GM12878 (cell line): ENCODE results near the gene NRG4. TPM values are rescaled to one million over a fixed set of nuclear protein-coding genes. Genes with fewer than 3 reads are reported as not detected.
"Not testable (repeated sequence)": the region's sequence is repeated elsewhere in the genome, so short reads cannot be mapped to it uniquely, and the experiment has no call there.

Experiments used
- ATAC-seq: fragments of 200-7000 bp; cut with Tn5 transposase; 3 replicates; pipeline ENCODE4 v1.9.1; 2020; ENCODE audit warnings: mild to moderate bottlenecking, moderate library complexity
- BruUV-seq: library from RNA; stranded (reverse); fragments of 400-500 nt; replicated peaks from 2 replicates; lab custom pipeline; 2021; lab: Mats Ljungman, UMichigan
- CTCF ChIA-PET: fragments of 300-600 bp; sonication (Branson Sonifier 250); formaldehyde crosslinking; extraction: SDS; loops from one replicate; lab custom pipeline; 2021; ENCODE audit warnings: inconsistent platforms; lab: Yijun Ruan, JAX
- POLR2A ChIA-PET: fragments of 350-600 bp; formaldehyde crosslinking; extraction: SDS; loops from one replicate; lab custom pipeline; 2021; ENCODE audit warnings: inconsistent platforms; lab: Charles Lee
- RAD21 ChIA-PET: fragments of 300-600 bp; sonication (Branson Sonifier 250); formaldehyde crosslinking; loops from one replicate; lab custom pipeline; 2023; ENCODE audit warnings: antibody characterized with exemption; ENCODE audit not compliant: unreplicated experiment; lab: Charles Lee
- SMC1A ChIA-PET: fragments of 300-600 bp; sonication (Branson Sonifier 250); formaldehyde crosslinking; loops from one replicate; lab custom pipeline; 2023; ENCODE audit not compliant: unreplicated experiment, uncharacterized antibody; lab: Charles Lee
- DNase-seq: peaks from one replicate; pipeline ENCODE4 v3.0.0-alpha.2; 2011; ENCODE audit warnings: low read depth, low spot score
- FAIRE-seq: peaks from 3 replicates; lab custom pipeline; 2011; peaks lifted over from hg19 to GRCh38; lab: Jason Lieb, UNC
- H2AFZ ChIP-seq: 2 replicates; pipeline ENCODE4 v1.6.0; 2011; ENCODE audit warnings: low read depth, low read length, control low read depth; ENCODE audit not compliant: control insufficient read depth
- H3K27ac ChIP-seq: 2 replicates; pipeline ENCODE4 v1.5.1; 2011; ENCODE audit warnings: control low read depth; ENCODE audit not compliant: control insufficient read depth, insufficient read depth
- H3K27me3 ChIP-seq, 2 experiments: replicated peaks in 1 of 2; 2 replicates each; pipeline versions ENCODE4 v1.6.0 to v1.6.1; 2011; ENCODE audit warnings: low read length in 1 of 2; ENCODE audit not compliant: control insufficient read depth in 2 of 2, insufficient read depth in 2 of 2
- H3K36me3 ChIP-seq, 2 experiments: 2 replicates each; pipeline ENCODE4 v1.5.1; 2011; ENCODE audit warnings: low read length in 1 of 2; ENCODE audit not compliant: control insufficient read depth in 2 of 2, insufficient read depth in 2 of 2
- H3K4me1 ChIP-seq: 2 replicates; pipeline ENCODE4 v1.6.1; 2011; ENCODE audit warnings: mild to moderate bottlenecking, low read length, moderate library complexity, mixed read lengths; ENCODE audit not compliant: control insufficient read depth, insufficient read depth
- H3K4me2 ChIP-seq: 2 replicates; pipeline ENCODE4 v1.6.0; 2011; ENCODE audit warnings: control low read depth; ENCODE audit not compliant: control insufficient read depth, insufficient read depth
- H3K4me3 ChIP-seq: fragments of 200-600 bp; sonication (generic); 2 replicates; pipeline ENCODE4 v1.5.1; 2016
- H3K79me2 ChIP-seq: 2 replicates; pipeline ENCODE4 v1.6.0; 2011; ENCODE audit warnings: low read length; ENCODE audit not compliant: control insufficient read depth, insufficient read depth
- H3K9ac ChIP-seq: 2 replicates; pipeline ENCODE4 v1.8.0; 2011; ENCODE audit warnings: low read length, control low read depth, mixed read lengths; ENCODE audit not compliant: control insufficient read depth, insufficient read depth
- H3K9me3 ChIP-seq: replicated peaks from 3 replicates; pipeline ENCODE4 v1.5.1; 2011; ENCODE audit warnings: mild to moderate bottlenecking, low read length; ENCODE audit not compliant: control insufficient read depth, insufficient read depth
- H4K20me1 ChIP-seq: 2 replicates; pipeline ENCODE4 v1.6.0; 2011; ENCODE audit not compliant: control insufficient read depth, insufficient read depth
- EP300 ChIP-seq, 2 experiments: fragments of 150-350 bp in 1 of 2; IDR thresholded peaks; 2 replicates each; pipeline ENCODE4 v1.6.1; 2011 to 2012; ENCODE audit warnings: low read depth in 2 of 2, low read length in 2 of 2, borderline replicate concordance in 1 of 2, improper control_type of control experiment in 1 of 2, inconsistent platforms in 1 of 2; ENCODE audit not compliant: control insufficient read depth in 1 of 2
- MEF2A ChIP-seq: IDR thresholded peaks from 2 replicates; pipeline ENCODE4 v1.6.1; 2011; ENCODE audit warnings: low read depth, mild to moderate bottlenecking, low read length, moderate library complexity; ENCODE audit not compliant: insufficient read depth
- MTA3 ChIP-seq: IDR thresholded peaks from 2 replicates; pipeline ENCODE4 v1.6.1; 2012; ENCODE audit warnings: low read length, inconsistent platforms, borderline replicate concordance
- NFXL1 ChIP-seq: fragments of 450-650 bp; IDR thresholded peaks from 2 replicates; pipeline ENCODE4 v1.6.1; 2017; ENCODE audit warnings: antibody characterized with exemption, mild to moderate bottlenecking, borderline replicate concordance
- NR2F1 ChIP-seq: fragments of 450-650 bp; conservative IDR thresholded peaks from 2 replicates; pipeline ENCODE4 v1.6.1; 2017; ENCODE audit warnings: mild to moderate bottlenecking
- POLR2A ChIP-seq: IDR thresholded peaks from 2 replicates; pipeline ENCODE4 v1.6.1; 2011; ENCODE audit warnings: low read depth, mild to moderate bottlenecking, low read length
- POLR2AphosphoS2 ChIP-seq: IDR thresholded peaks from 2 replicates; pipeline ENCODE4 v1.6.1; 2011; ENCODE audit warnings: low read depth, mild to moderate bottlenecking, low read length, improper control_type of control experiment, moderate library complexity
- RELA ChIP-seq: fragments of 450-650 bp; IDR thresholded peaks from 2 replicates; pipeline ENCODE4 v1.8.0; 2014; ENCODE audit warnings: borderline replicate concordance; ENCODE audit not compliant: partially characterized antibody
- RELB ChIP-seq: fragments of 450-650 bp; IDR thresholded peaks from 2 replicates; pipeline ENCODE4 v1.6.1; 2017; ENCODE audit warnings: low read depth, mild to moderate bottlenecking, moderate library complexity
- SREBF1 ChIP-seq: IDR thresholded peaks from 2 replicates; pipeline ENCODE4 v1.6.1; 2012; ENCODE audit warnings: mild to moderate bottlenecking, low read length
- WGBS: methylation state at CpG from one replicate; pipeline ENCODE4 v1.1.6; 2016; ENCODE audit warnings: low lambda C conversion rate; ENCODE audit not compliant: insufficient replicate concordance, insufficient coverage; ENCODE audit errors: missing lambda C conversion rate; 5-methylcytosine and 5-hydroxymethylcytosine counted together
- in situ Hi-C: fragments of 300-500 bp; cut with MboI; formaldehyde crosslinking; loops from 9 replicates; pipeline ENCODE4 v1.14.3; 2018; ENCODE audit warnings: mixed read lengths
- intact Hi-C: fragments of 100-400 bp; cut with micrococcal nuclease; formaldehyde crosslinking; loops from one replicate; pipeline ENCODE4 v1.14.2; 2022; ENCODE audit not compliant: unreplicated experiment
- polyA plus RNA-seq, 11 experiments: library from polyadenylated mRNA; depleted of rRNA in 4 of 11; unstranded in 6 of 11; stranded (reverse) in 5 of 11; fragments of >200 nt; fragmentation: Nextera tagmentation in 4 of 11; fragmentation: Illumina TruSeq in 1 of 11; extraction: Ambion mirVana in 4 of 11; extraction: Trizol in 1 of 11; gene quantifications; 1 replicate in 1 of 11; 2 replicates in 10 of 11; pipeline versions ENCODE4 v1.2.1 to v1.2.3, GENCODE V29; 2011 to 2016; ENCODE audit warnings: inconsistent platforms in 2 of 11, missing spikeins in 2 of 11, low read depth in 1 of 11
- total RNA-seq, 4 experiments: library from RNA; depleted of rRNA in 3 of 4; stranded (reverse); fragments of >200 nt in 3 of 4; fragmentation: Illumina TruSeq in 1 of 4; extraction: Trizol in 1 of 4; gene quantifications; 2 replicates each; pipeline versions ENCODE4 v1.2.1 to v1.2.3, GENCODE V29; 2013 to 2021
- TF ChIP-seq, protein P1 (sequence below): fragments of 450-650 bp; IDR thresholded peaks from 2 replicates; pipeline ENCODE4 v1.6.1; 2016; ENCODE audit warnings: mild to moderate bottlenecking

The NRG4 gene
- total and polyA plus RNA-seq, 10 of the 15 experiments (the other 5 are each of a cell fraction or from before 2014, with no cell fraction given) = 0.76 to 8.3 (median 5.5) TPM

GRCh38 chr15:76056931-76057330 is 44.7 kb upstream of the NRG4 start (continued):
- TF ChIP-seq RELB (peak; percentile 91), NR2F1 (no peak), SREBF1 (no peak), MEF2A (peak; percentile 85), EP300 (IDR thresholded peaks at IDR 0.05; ENCODE audit: borderline replicate concordance in 1 of 2, control insufficient read depth in 1 of 2, low read depth in 2 of 2, low read length in 2 of 2) (peak; percentile 58 to 86; a peak in 2 of 4 replicates), RELA (no peak), MTA3 (peak; percentile 75; the same call in 1 of the 2 replicates), NFXL1 (no peak), POLR2A (no peak), POLR2AphosphoS2 (no peak)
- TF ChIP-seq, protein P1, sequence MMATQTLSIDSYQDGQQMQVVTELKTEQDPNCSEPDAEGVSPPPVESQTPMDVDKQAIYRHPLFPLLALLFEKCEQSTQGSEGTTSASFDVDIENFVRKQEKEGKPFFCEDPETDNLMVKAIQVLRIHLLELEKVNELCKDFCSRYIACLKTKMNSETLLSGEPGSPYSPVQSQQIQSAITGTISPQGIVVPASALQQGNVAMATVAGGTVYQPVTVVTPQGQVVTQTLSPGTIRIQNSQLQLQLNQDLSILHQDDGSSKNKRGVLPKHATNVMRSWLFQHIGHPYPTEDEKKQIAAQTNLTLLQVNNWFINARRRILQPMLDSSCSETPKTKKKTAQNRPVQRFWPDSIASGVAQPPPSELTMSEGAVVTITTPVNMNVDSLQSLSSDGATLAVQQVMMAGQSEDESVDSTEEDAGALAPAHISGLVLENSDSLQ = peak; percentile 49
- TF ChIP-seq, all 136 proteins: peak for 35

- H3K9me3 ChIP-seq, ATAC-seq, in situ Hi-C loops, H2AFZ ChIP-seq, DNase-seq, H3K79me2 ChIP-seq, BruUV-seq, intact Hi-C loops, H3K36me3 ChIP-seq, H4K20me1 ChIP-seq, POLR2A ChIA-PET, H3K27ac ChIP-seq, H3K27me3 ChIP-seq, H3K9ac ChIP-seq, FAIRE-seq, H3K4me3 ChIP-seq, H3K4me2 ChIP-seq: not testable (repeated sequence)
- CTCF ChIA-PET = interaction anchor here (1.6 kb wide), 1 partner anchor 85 kb away, joined by 5 read pairs; no protein-coding TSS in a partner anchor
- SMC1A ChIA-PET = interaction anchor here (1.6 kb wide), 1 partner anchor 85 kb away, joined by 6 read pairs; no protein-coding TSS in a partner anchor
- 85% methylated on average over 10 of the region's 10 CpGs for WGBS
- RAD21 ChIA-PET = interaction anchor here (1.3 kb wide), 1 partner anchor 85 kb away, joined by 5 read pairs; no protein-coding TSS in a partner anchor
- peaks cover 23% of the 10 kb centered on the region for H3K4me1 ChIP-seq
Measured at GRCh38 chr15:76054201-76054600, 42.0 kb upstream of the NRG4 start.
